ENCODE results near the gene MRPL55.

DNA sequence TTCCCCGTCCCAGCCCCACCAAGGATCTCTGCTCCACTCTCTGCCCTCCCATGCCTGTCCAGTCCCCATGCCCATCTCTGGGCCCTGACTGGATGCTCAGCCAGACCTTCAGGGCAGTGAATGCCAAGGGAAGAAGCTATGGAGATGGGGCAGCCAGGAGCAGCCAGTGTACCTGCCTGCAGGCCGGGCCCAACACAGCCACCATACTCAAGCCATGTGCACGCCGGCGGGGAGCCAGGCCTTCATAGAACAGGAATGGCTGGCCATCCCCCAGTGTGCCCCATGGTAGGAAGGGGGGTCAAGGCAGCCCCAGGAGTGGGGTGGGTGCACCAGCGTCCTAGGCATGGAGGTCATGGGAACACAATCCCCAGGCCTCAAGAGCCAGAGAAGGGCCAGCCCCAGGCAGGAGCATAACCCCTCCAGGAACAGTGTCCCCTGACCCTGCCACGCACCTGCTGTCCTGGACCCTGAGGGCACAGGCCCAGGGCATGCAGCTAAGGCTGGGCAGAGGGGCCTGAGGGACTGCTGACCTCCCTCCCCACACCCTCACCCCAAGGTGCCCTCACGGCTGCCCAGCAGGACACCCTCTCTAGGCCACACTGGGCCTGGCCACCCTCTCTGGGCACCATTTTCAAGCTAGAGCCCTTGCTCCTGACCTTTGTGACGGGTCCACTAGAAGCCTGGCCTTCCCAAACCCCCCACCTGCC, 46.9 kb downstream of the MRPL55 start:
- TF ChIP-seq, protein P1, sequence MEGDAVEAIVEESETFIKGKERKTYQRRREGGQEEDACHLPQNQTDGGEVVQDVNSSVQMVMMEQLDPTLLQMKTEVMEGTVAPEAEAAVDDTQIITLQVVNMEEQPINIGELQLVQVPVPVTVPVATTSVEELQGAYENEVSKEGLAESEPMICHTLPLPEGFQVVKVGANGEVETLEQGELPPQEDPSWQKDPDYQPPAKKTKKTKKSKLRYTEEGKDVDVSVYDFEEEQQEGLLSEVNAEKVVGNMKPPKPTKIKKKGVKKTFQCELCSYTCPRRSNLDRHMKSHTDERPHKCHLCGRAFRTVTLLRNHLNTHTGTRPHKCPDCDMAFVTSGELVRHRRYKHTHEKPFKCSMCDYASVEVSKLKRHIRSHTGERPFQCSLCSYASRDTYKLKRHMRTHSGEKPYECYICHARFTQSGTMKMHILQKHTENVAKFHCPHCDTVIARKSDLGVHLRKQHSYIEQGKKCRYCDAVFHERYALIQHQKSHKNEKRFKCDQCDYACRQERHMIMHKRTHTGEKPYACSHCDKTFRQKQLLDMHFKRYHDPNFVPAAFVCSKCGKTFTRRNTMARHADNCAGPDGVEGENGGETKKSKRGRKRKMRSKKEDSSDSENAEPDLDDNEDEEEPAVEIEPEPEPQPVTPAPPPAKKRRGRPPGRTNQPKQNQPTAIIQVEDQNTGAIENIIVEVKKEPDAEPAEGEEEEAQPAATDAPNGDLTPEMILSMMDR (IDR thresholded peaks at IDR 0.05) = no peak
- no peak for TF ChIP-seq POLR2A (IDR thresholded peaks at IDR 0.05)

All from Peyer's patch (tissue), 4 donors.